Endodermal cell (in vitro differentiated cells): ENCODE data around the gene IL17A. TPM values are rescaled to one million over a fixed set of nuclear protein-coding genes. Genes with fewer than 3 reads are reported as not detected.

Source experiments
- DNase-seq: peaks from one replicate; pipeline ENCODE4 v3.0.0-alpha.2; 2017
- H3K27ac ChIP-seq: 2 replicates; pipeline ENCODE4 v1.5.1; 2013; ENCODE audit warnings: mild to moderate bottlenecking, low read depth, low read length, moderate library complexity
- H3K27me3 ChIP-seq: 2 replicates; pipeline ENCODE4 v1.6.1; 2013; ENCODE audit warnings: mild to moderate bottlenecking, low read length, moderate library complexity; ENCODE audit not compliant: insufficient read depth, control insufficient read depth, poor library complexity, severe bottlenecking
- H3K36me3 ChIP-seq: 2 replicates; pipeline ENCODE4 v1.7.0; 2013; ENCODE audit warnings: mild to moderate bottlenecking, low read length, moderate library complexity; ENCODE audit not compliant: control insufficient read depth, insufficient read depth
- H3K4me1 ChIP-seq: one replicate; pipeline ENCODE4 v1.7.0; 2013; ENCODE audit warnings: low read length; ENCODE audit not compliant: control insufficient read depth, insufficient read depth
- H3K4me3 ChIP-seq: 2 replicates; pipeline ENCODE4 v1.5.1; 2013; ENCODE audit warnings: mild to moderate bottlenecking, low read length, moderate library complexity
- H3K9ac ChIP-seq: 2 replicates; pipeline ENCODE4 v1.6.1; 2013; ENCODE audit warnings: mild to moderate bottlenecking, low read length, moderate library complexity; ENCODE audit not compliant: poor library complexity, severe bottlenecking; ENCODE audit errors: extremely low read depth
- H3K9me3 ChIP-seq: 2 replicates; pipeline ENCODE4 v1.6.1; 2013; ENCODE audit warnings: mild to moderate bottlenecking, low read length, moderate library complexity; ENCODE audit not compliant: control insufficient read depth
- H3K27ac Mint-ChIP-seq: 2 replicates; pipeline ENCODE4 v1.8.0; 2020; ENCODE audit warnings: mixed read lengths
- H3K27me3 Mint-ChIP-seq: 2 replicates; pipeline ENCODE4 v1.8.0; 2021; ENCODE audit warnings: mild to moderate bottlenecking, mixed read lengths; ENCODE audit not compliant: insufficient read depth
- H3K36me3 Mint-ChIP-seq: 2 replicates; pipeline ENCODE4 v1.8.0; 2020; ENCODE audit warnings: low read depth, mixed read lengths
- H3K4me1 Mint-ChIP-seq: 2 replicates; pipeline ENCODE4 v1.8.0; 2020; ENCODE audit warnings: mixed read lengths
- H3K4me3 Mint-ChIP-seq: 2 replicates; pipeline ENCODE4 v1.8.0; 2020; ENCODE audit warnings: mild to moderate bottlenecking, moderate library complexity, mixed read lengths
- H3K9me3 Mint-ChIP-seq: 2 replicates; pipeline ENCODE4 v1.8.0; 2020; ENCODE audit warnings: mild to moderate bottlenecking, mixed read lengths
- CTCF ChIP-seq: fragments of 200-600 bp; sonication (generic); conservative IDR thresholded peaks from 2 replicates; pipeline ENCODE4 v1.5.0; 2021; ENCODE audit warnings: antibody characterized with exemption, mild to moderate bottlenecking
- WGBS, 2 experiments: methylation state at CpG; one replicate each; pipeline versions ENCODE4 v1.1.5 to v1.1.7; 2013; ENCODE audit warnings: missing lambda C conversion rate in 2 of 2, mixed read lengths in 1 of 2; ENCODE audit not compliant: insufficient coverage in 1 of 2, insufficient read length in 1 of 2; 5-methylcytosine and 5-hydroxymethylcytosine counted together
- total RNA-seq, 2 donors: library from RNA; stranded (reverse); fragmentation: NEBNext Ultra II Directional in 1 of 2; extraction: Animal tissue kit (Norgen Biotek cat#: 25700) in 1 of 2; gene quantifications; 2 replicates in 1 of 2; 3 replicates in 1 of 2; pipeline ENCODE4 v1.2.1, GENCODE V29; 2021

Gene IL17A
- total RNA-seq, 2 donors from 2014 or later: not detected

GRCh38 chr6:52187098-52187497 is 923 bp downstream of the IL17A start:
- H3K4me3 ChIP-seq: no peak overlapping the region
- H3K36me3 ChIP-seq: no peaks in the 10 kb centered on the region
- Mint-ChIP-seq H3K9me3 (no peaks in the 10 kb centered on the region), H3K4me3 (no peak overlapping the region), H3K36me3 (no peaks in the 10 kb centered on the region), H3K27me3 (no peaks in the 10 kb centered on the region), H3K4me1 (no peaks in the 10 kb centered on the region), H3K27ac (no peak overlapping the region)
- 95% methylated on average over 1 of the region's 1 CpG; no CpG with 5 or more reads in 1 of the 2 experiments for WGBS, 2 experiments
- TF ChIP-seq CTCF: no peak
- H3K9me3 ChIP-seq: no peaks in the 10 kb centered on the region
- no peak for DNase-seq
- H3K9ac ChIP-seq: no peak overlapping the region
- no peaks in the 10 kb centered on the region for H3K4me1 ChIP-seq
- no peak overlapping the region for H3K27ac ChIP-seq
- no peaks in the 10 kb centered on the region for H3K27me3 ChIP-seq

GRCh38 chr6:52189974-52190373 is 3.8 kb downstream of the IL17A start:
- Histone ChIP-seq H3K9me3 (no peaks in the 10 kb centered on the region), H3K36me3 (no peaks in the 10 kb centered on the region), H3K9ac (no peak overlapping the region), H3K27ac (no peak overlapping the region), H3K4me1 (no peaks in the 10 kb centered on the region), H3K4me3 (no peak overlapping the region), H3K27me3 (no peaks in the 10 kb centered on the region)
- peaks cover 3% of the 10 kb centered on the region for H3K9me3 Mint-ChIP-seq
- no peak for DNase-seq
- no peaks in the 10 kb centered on the region for H3K4me1 Mint-ChIP-seq
- 87 to 90% methylated on average over 2 of the region's 2 CpGs for WGBS, 2 experiments
- H3K27me3 Mint-ChIP-seq: no peaks in the 10 kb centered on the region
- no peak for TF ChIP-seq CTCF
- no peak overlapping the region for H3K4me3 Mint-ChIP-seq
- no peak overlapping the region for H3K27ac Mint-ChIP-seq
- no peaks in the 10 kb centered on the region for H3K36me3 Mint-ChIP-seq

- 87% methylated on average over 3 of the region's 3 CpGs; no CpG with 5 or more reads in 1 of the 2 experiments for WGBS, 2 experiments
- Histone ChIP-seq H3K9ac (no peak overlapping the region), H3K9me3 (no peaks in the 10 kb centered on the region), H3K27ac (no peak overlapping the region), H3K36me3 (no peaks in the 10 kb centered on the region), H3K4me1 (no peaks in the 10 kb centered on the region), H3K4me3 (no peak overlapping the region), H3K27me3 (no peaks in the 10 kb centered on the region)
- Mint-ChIP-seq H3K36me3 (no peaks in the 10 kb centered on the region), H3K4me3 (no peak overlapping the region), H3K27me3 (no peaks in the 10 kb centered on the region), H3K9me3 (peaks cover 4% of the 10 kb centered on the region), H3K27ac (peak overlapping the region; percentile 40), H3K4me1 (no peaks in the 10 kb centered on the region)
- TF ChIP-seq CTCF: no peak
- DNase-seq: no peak
These were observed 4.2 kb downstream of the IL17A start for GRCh38 chr6:52190409-52190808.
